Measurements from ENCODE around the gene RGS4.

GRCh38 chr1:163115887-163116286 lies 46.7 kb downstream of the RGS4 start:
- no peak for TF ChIP-seq ZNF274 (IDR thresholded peaks at IDR 0.05; ENCODE audit: low read depth, low read length)
- no peak for TF ChIP-seq SUZ12 (IDR thresholded peaks at IDR 0.05; ENCODE audit: extremely low read depth, insufficient read depth, insufficient read length)
